Measurements from ENCODE around the gene SLC12A8. TPM values are rescaled to one million over a fixed set of nuclear protein-coding genes. Genes with fewer than 3 reads are reported as not detected.

SLC12A8 gene
- polyA plus RNA-seq, 1 of the 3 experiments (the other 2 are of a cell fraction) = 7.5 TPM

DNA sequence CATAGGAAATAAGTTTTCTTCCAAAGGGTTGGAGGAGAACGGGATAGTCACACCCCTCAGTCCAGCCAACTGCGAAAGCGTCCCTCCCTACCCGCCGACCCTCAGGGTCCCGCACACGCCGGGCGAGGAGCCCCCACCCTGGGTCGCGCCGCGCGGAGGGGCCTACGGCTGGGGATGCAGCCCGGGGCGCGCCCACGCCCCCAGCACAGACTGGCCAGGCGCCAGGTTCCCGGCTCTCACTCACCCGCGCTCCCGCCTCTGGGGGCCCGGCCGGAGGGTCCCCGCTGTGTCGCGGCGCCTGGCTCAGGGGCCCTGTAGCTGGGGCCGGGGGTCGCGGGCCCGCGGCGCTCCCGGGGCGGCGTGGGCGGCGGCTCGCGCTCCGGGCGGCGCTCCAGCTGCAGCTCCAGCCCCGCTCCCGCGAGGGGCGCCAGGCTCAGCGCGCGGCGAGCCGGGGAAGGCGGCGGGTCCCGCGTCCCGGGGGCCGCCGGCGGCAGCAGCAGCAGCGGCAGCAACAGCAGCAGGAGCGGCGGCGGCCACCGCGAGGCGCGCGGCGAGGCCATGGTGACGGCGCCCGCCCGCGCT is 157.1 kb downstream of the SLC12A8 start:
- H3K4me1 ChIP-seq (ENCODE audit: control insufficient read depth in 1 of 2, insufficient read depth in 2 of 2, low read depth in 1 of 2, low read length in 1 of 2) = peaks cover 30 to 44% of the 10 kb centered on the region in 2 experiments
- CTCF ChIA-PET = no interaction called here

DNA sequence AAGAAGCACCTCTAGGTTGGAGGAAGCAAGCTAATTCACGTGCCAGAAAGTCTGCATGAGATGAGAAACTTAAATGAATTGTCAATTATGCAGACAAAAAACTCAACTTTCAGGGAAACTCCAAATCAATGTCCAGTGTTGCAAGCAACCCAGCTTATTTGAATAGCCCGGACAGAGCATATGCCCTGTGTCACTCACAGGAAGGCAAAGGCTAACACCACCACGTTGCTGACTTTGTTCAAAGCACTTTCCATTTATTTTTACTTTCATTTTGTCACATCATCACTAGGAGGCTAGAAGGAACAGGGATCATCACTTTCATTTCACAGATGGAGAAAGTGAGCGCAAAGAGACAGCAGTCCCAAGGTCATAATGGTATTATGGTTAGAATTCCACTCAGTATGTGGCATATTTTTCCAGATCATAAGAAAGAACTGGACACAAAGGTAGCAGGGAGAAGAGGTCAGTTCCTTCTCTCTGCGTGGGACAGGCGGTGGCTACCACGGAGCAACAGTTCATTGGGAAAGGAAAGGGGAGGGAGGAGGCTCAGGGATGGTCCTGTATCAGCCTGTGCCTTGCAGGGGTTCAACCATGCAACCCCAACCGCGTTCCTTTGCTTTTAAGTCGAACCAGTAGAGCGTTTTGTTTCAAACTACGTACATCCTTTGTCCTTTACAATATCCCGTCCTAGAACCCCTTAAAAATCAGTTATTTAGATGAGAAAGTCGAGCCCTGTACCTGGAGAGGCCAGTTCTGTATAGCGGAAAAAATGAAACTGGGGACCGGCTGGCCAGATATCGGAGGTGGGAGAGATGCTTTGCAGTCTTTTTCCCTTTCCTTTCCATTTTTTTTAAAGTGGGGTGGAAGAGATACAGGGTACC is 157.9 kb downstream of the SLC12A8 start:
- TF ChIP-seq, protein P1, sequence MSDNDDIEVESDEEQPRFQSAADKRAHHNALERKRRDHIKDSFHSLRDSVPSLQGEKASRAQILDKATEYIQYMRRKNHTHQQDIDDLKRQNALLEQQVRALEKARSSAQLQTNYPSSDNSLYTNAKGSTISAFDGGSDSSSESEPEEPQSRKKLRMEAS (IDR thresholded peaks at IDR 0.05; ENCODE audit: low read depth) = peak; percentile 79
- TF ChIP-seq MXI1 (IDR thresholded peaks at IDR 0.05; ENCODE audit: low read depth, low read length) (no peak), NRF1 (IDR thresholded peaks at IDR 0.05; ENCODE audit: low read depth, low read length) (no peak), RFX5 (IDR thresholded peaks at IDR 0.05; ENCODE audit: low read length) (no peak), EZH2phosphoT487 (IDR thresholded peaks at IDR 0.05; ENCODE audit: borderline replicate concordance, low read depth) (no peak), SIN3A (IDR thresholded peaks at IDR 0.05; ENCODE audit: borderline replicate concordance, low read depth, low read length) (0 out of 2 replicates have a peak, but pooled peaks have one; percentile 9), GATA2 (CRISPR knock-in tag; IDR thresholded peaks at IDR 0.05) (no peak), RAD21 (IDR thresholded peaks at IDR 0.05; ENCODE audit: low read length) (0 out of 2 replicates have a peak, but pooled peaks have one; percentile 13)
- TF ChIP-seq, protein P2, sequence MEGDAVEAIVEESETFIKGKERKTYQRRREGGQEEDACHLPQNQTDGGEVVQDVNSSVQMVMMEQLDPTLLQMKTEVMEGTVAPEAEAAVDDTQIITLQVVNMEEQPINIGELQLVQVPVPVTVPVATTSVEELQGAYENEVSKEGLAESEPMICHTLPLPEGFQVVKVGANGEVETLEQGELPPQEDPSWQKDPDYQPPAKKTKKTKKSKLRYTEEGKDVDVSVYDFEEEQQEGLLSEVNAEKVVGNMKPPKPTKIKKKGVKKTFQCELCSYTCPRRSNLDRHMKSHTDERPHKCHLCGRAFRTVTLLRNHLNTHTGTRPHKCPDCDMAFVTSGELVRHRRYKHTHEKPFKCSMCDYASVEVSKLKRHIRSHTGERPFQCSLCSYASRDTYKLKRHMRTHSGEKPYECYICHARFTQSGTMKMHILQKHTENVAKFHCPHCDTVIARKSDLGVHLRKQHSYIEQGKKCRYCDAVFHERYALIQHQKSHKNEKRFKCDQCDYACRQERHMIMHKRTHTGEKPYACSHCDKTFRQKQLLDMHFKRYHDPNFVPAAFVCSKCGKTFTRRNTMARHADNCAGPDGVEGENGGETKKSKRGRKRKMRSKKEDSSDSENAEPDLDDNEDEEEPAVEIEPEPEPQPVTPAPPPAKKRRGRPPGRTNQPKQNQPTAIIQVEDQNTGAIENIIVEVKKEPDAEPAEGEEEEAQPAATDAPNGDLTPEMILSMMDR (IDR thresholded peaks at IDR 0.05) = peak; percentile 32
- TF ChIP-seq, protein P3, sequence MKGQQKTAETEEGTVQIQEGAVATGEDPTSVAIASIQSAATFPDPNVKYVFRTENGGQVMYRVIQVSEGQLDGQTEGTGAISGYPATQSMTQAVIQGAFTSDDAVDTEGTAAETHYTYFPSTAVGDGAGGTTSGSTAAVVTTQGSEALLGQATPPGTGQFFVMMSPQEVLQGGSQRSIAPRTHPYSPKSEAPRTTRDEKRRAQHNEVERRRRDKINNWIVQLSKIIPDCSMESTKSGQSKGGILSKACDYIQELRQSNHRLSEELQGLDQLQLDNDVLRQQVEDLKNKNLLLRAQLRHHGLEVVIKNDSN (IDR thresholded peaks at IDR 0.05; ENCODE audit: borderline replicate concordance, low read depth) = no peak
- POLR2A ChIA-PET = no interaction called here
- peaks cover 0 to 5% of the 10 kb centered on the region in 2 experiments for H3K36me3 ChIP-seq (replicated peaks in 1 of 2; ENCODE audit: control insufficient read depth in 1 of 2, insufficient read depth in 2 of 2, low read length in 1 of 2)
- H3K9me3 ChIP-seq = no peaks in the 10 kb centered on the region
- H3K4me2 ChIP-seq = peak overlapping the region; percentile 84
- H3K9ac ChIP-seq = peak overlapping the region; percentile 76
- H3F3A ChIP-seq (replicated peaks; ENCODE audit: insufficient read depth) = peaks cover 38% of the 10 kb centered on the region
- peaks cover 52% of the 10 kb centered on the region for H3K79me2 ChIP-seq (ENCODE audit: insufficient read depth)
- H3K9me2 ChIP-seq = no peaks in the 10 kb centered on the region
- H3K27me3 ChIP-seq (ENCODE audit: insufficient read depth) = no peaks in the 10 kb centered on the region
- peak overlapping the region; percentile 72 to 99 for H3K27ac ChIP-seq (ENCODE audit: low read depth in 2 of 2, low read length in 1 of 2)
- peaks cover 25% of the 10 kb centered on the region; the same call in 1 of the 2 replicates for H4K20me1 ChIP-seq (ENCODE audit: insufficient read depth)
- 5% methylated on average over 17 of the region's 17 CpGs for WGBS (ENCODE audit: low lambda C conversion rate)
- H3K4me3 ChIP-seq (ENCODE audit: low read depth in 2 of 2, low read length in 1 of 2) = peak overlapping the region; percentile 83 to 88
- peaks cover 30 to 41% of the 10 kb centered on the region in 2 experiments for H3K4me1 ChIP-seq (ENCODE audit: control insufficient read depth in 1 of 2, insufficient read depth in 2 of 2, low read depth in 1 of 2, low read length in 1 of 2)
- peak; percentile 61 for DNase-seq
- H2AFZ ChIP-seq (ENCODE audit: low read depth) = peak overlapping the region; percentile 50
- CTCF ChIA-PET = no interaction called here

More for the DNA sequence above, 157.1 kb downstream of the SLC12A8 start:
- peak overlapping the region; percentile 50; the same call in 1 of the 2 replicates for H2AFZ ChIP-seq (ENCODE audit: low read depth)
- peaks cover 0 to 5% of the 10 kb centered on the region in 2 experiments for H3K36me3 ChIP-seq (replicated peaks in 1 of 2; ENCODE audit: control insufficient read depth in 1 of 2, insufficient read depth in 2 of 2, low read length in 1 of 2)
- 5% methylated on average over 7 of the region's 78 CpGs for WGBS (ENCODE audit: low lambda C conversion rate)
- no peaks in the 10 kb centered on the region for H3K9me2 ChIP-seq
- TF ChIP-seq TAF1 (IDR thresholded peaks at IDR 0.05; ENCODE audit: borderline replicate concordance, low read depth, low read length) (0 out of 2 replicates have a peak, but pooled peaks have one; percentile 12), RCOR1 (IDR thresholded peaks at IDR 0.05; ENCODE audit: low read length) (no peak), POLR2AphosphoS5 (IDR thresholded peaks at IDR 0.05; ENCODE audit: low read depth, low read length) (no peak), TCF12 (IDR thresholded peaks at IDR 0.05) (no peak)
- TF ChIP-seq, protein P4, sequence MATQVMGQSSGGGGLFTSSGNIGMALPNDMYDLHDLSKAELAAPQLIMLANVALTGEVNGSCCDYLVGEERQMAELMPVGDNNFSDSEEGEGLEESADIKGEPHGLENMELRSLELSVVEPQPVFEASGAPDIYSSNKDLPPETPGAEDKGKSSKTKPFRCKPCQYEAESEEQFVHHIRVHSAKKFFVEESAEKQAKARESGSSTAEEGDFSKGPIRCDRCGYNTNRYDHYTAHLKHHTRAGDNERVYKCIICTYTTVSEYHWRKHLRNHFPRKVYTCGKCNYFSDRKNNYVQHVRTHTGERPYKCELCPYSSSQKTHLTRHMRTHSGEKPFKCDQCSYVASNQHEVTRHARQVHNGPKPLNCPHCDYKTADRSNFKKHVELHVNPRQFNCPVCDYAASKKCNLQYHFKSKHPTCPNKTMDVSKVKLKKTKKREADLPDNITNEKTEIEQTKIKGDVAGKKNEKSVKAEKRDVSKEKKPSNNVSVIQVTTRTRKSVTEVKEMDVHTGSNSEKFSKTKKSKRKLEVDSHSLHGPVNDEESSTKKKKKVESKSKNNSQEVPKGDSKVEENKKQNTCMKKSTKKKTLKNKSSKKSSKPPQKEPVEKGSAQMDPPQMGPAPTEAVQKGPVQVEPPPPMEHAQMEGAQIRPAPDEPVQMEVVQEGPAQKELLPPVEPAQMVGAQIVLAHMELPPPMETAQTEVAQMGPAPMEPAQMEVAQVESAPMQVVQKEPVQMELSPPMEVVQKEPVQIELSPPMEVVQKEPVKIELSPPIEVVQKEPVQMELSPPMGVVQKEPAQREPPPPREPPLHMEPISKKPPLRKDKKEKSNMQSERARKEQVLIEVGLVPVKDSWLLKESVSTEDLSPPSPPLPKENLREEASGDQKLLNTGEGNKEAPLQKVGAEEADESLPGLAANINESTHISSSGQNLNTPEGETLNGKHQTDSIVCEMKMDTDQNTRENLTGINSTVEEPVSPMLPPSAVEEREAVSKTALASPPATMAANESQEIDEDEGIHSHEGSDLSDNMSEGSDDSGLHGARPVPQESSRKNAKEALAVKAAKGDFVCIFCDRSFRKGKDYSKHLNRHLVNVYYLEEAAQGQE (IDR thresholded peaks at IDR 0.05; ENCODE audit: low read depth, low read length) = no peak
- peak overlapping the region; percentile 83 to 88 for H3K4me3 ChIP-seq (ENCODE audit: low read depth in 2 of 2, low read length in 1 of 2)
- POLR2A ChIA-PET = no interaction called here
- peak overlapping the region; percentile 84 for H3K4me2 ChIP-seq
- H3K9ac ChIP-seq = peak overlapping the region; percentile 76
- no peaks in the 10 kb centered on the region for H3K9me3 ChIP-seq
- H4K20me1 ChIP-seq (ENCODE audit: insufficient read depth) = peaks cover 23% of the 10 kb centered on the region; the same call in 1 of the 2 replicates
- peak overlapping the region; percentile 72 to 99 for H3K27ac ChIP-seq (ENCODE audit: low read depth in 2 of 2, low read length in 1 of 2)
- peaks cover 38% of the 10 kb centered on the region for H3F3A ChIP-seq (replicated peaks; ENCODE audit: insufficient read depth)
- H3K27me3 ChIP-seq (ENCODE audit: insufficient read depth) = no peaks in the 10 kb centered on the region
- peak; percentile 87 for DNase-seq
- peaks cover 44% of the 10 kb centered on the region for H3K79me2 ChIP-seq (ENCODE audit: insufficient read depth)

Data from SK-N-SH (cell line).